Lower leg skin (tissue), 4 donors: ENCODE results near the gene EXOSC9. TPM values are rescaled to one million over a fixed set of nuclear protein-coding genes. Genes with fewer than 3 reads are reported as not detected.

Experiments
- DNase-seq, 2 donors: peaks; one replicate each; pipeline ENCODE4 v3.0.0-alpha.2; 2019; ENCODE audit warnings: low spot score in 2 of 2
- H3K4me3 ChIP-seq: fragments of 200-600 bp; sonication (generic); 2 replicates; pipeline ENCODE4 v1.5.1; 2017; ENCODE audit warnings: mild to moderate bottlenecking, low read depth; ENCODE audit not compliant: poor library complexity, severe bottlenecking
- POLR2A ChIP-seq, 2 donors: fragments of 450-650 bp; IDR thresholded peaks; one replicate each; pipeline ENCODE4 v1.6.1; 2016 to 2017; ENCODE audit warnings: antibody characterized with exemption in 2 of 2, mild to moderate bottlenecking in 1 of 2, moderate library complexity in 1 of 2
- WGBS, 2 donors: methylation state at CpG; one replicate each; pipeline ENCODE4 v1.1.5; 2018; 5-methylcytosine and 5-hydroxymethylcytosine counted together
- intact Hi-C: fragments of 100-400 bp; cut with DNase I; formaldehyde crosslinking; loops from one replicate; pipeline ENCODE4 v1.15.0; 2023; ENCODE audit warnings: low total_unique reads
- total RNA-seq, 4 donors: library from RNA; depleted of rRNA; stranded (reverse); fragments of >200 nt; gene quantifications; one replicate each; pipeline ENCODE4 v1.1.0, GENCODE V29; 2016
- TF ChIP-seq, protein P1 (sequence below), 3 donors: fragments of 450-650 bp; IDR thresholded peaks; one replicate each; pipeline ENCODE4 v1.5.1; 2016; ENCODE audit warnings: antibody characterized with exemption in 3 of 3, mild to moderate bottlenecking in 3 of 3, moderate library complexity in 2 of 3

EXOSC9 gene
- total RNA-seq, 4 donors from 2014 or later, result 15.2 to 35.7 (median 21.2) TPM

DNA sequence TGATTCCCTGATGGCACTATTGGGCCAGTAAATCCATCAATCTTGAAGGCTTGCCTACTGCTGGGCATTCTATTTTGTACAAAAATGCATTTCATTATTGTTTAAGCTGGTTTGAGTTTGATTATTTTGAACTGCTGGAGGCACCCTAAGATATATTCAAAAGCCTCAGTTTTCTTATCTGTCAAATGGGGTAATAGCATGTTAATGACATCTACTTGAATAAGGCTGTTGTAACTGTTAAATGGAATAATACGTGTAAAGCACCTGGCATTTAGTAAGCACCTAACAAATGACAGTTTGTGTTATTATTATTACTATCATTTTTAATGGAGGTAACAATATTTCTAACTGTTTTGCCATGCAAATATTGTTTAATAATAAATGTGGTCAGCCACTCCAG is 29.3 kb upstream of the EXOSC9 start:
- WGBS, 2 donors, result 86 to 96% methylated on average over 1 of the region's 1 CpG
- no peak overlapping the region for H3K4me3 ChIP-seq
- DNase-seq, result no peak
- intact Hi-C loops, result no loop called here
- no peak for TF ChIP-seq POLR2A (IDR thresholded peaks at IDR 0.05)
- TF ChIP-seq, protein P1, sequence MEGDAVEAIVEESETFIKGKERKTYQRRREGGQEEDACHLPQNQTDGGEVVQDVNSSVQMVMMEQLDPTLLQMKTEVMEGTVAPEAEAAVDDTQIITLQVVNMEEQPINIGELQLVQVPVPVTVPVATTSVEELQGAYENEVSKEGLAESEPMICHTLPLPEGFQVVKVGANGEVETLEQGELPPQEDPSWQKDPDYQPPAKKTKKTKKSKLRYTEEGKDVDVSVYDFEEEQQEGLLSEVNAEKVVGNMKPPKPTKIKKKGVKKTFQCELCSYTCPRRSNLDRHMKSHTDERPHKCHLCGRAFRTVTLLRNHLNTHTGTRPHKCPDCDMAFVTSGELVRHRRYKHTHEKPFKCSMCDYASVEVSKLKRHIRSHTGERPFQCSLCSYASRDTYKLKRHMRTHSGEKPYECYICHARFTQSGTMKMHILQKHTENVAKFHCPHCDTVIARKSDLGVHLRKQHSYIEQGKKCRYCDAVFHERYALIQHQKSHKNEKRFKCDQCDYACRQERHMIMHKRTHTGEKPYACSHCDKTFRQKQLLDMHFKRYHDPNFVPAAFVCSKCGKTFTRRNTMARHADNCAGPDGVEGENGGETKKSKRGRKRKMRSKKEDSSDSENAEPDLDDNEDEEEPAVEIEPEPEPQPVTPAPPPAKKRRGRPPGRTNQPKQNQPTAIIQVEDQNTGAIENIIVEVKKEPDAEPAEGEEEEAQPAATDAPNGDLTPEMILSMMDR (IDR thresholded peaks at IDR 0.05), result no peak

DNA sequence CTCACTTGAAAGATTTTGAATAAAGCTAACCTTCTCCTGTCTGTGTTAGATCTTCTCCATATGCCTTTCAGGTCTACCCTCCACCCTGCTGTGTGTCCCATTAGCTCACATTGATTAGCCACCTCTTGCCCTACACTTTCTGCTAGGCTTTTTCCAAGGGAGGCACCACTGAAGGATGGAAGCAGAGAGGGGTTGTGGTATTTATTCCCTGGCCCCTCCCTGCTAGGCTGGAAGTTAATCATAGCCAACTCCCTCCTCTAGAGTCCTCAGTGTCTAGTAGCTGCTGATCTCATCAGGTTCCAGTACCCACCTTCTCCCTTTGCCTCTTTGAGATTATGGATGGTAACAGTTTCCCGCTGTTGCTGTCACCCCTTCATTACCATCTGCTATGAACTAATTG is 27.2 kb upstream of the EXOSC9 start:
- H3K4me3 ChIP-seq, result no peak overlapping the region
- WGBS, 2 donors, result 80 to 85% methylated on average over 1 of the region's 1 CpG
- DNase-seq, result no peak
- TF ChIP-seq, protein P1 (IDR thresholded peaks at IDR 0.05), result no peak
- no peak for TF ChIP-seq POLR2A (IDR thresholded peaks at IDR 0.05)
- intact Hi-C loops, result no loop called here

- intact Hi-C loops, result no loop called here
- TF ChIP-seq POLR2A (IDR thresholded peaks at IDR 0.05), result no peak
- TF ChIP-seq, protein P1 (IDR thresholded peaks at IDR 0.05), result no peak
- H3K4me3 ChIP-seq, result no peak overlapping the region
- 77 to 81% methylated on average over 6 of the region's 6 CpGs for WGBS, 2 donors
- no peak for DNase-seq
Observed at GRCh38 chr4:121776610-121777401, 24.3 kb upstream of the EXOSC9 start.

- WGBS, 2 donors, result 33 to 45% methylated on average over 3 of the region's 3 CpGs
- intact Hi-C loops, result no loop called here
Observed at GRCh38 chr4:121777625-121778024, 23.5 kb upstream of the EXOSC9 start.

DNA sequence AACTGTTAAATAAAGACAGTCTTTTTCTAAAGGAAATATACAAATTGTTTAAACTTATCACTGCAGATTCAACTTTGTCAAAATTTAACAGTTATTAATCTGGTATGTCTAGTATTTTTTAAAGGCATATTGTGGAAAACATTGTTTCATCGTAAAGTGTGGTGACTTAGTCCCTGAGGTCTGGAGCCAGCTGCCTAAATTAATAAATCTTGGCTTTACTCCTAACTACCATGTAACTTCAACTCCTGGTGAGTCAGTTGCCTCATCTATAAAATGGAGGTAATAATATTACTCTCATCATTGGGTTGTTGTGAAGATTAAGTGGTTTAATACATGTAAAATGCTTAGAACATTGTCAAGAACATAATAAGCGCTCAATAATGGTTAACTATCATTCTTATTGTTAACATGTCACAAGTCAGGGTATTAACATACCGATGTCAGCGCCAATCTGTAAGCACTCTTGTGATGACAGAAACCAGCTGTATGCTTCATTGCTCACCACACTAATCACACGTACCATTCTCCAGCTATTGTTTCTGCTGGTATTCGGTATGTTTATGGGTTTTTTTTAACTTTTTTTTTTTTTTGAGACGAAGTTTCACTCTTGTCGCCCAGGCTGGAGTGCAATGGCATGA is 22.0 kb upstream of the EXOSC9 start:
- 71 to 77% methylated on average over 8 of the region's 8 CpGs for WGBS, 2 donors
- DNase-seq, result no peak
- intact Hi-C loops, result no loop called here
- no peak overlapping the region for H3K4me3 ChIP-seq
- TF ChIP-seq POLR2A (IDR thresholded peaks at IDR 0.05), result no peak
- TF ChIP-seq, protein P1 (IDR thresholded peaks at IDR 0.05), result no peak

More at GRCh38 chr4:121777625-121778024, 23.5 kb upstream of the EXOSC9 start:
- no peak overlapping the region for H3K4me3 ChIP-seq
- no peak for TF ChIP-seq POLR2A (IDR thresholded peaks at IDR 0.05)
- TF ChIP-seq, protein P1 (IDR thresholded peaks at IDR 0.05), result no peak
- DNase-seq, result no peak
